ENCODE measurements around the gene EXD3.
A peak's percentile ranks its signal among the peaks of the same experiment; 100 is the strongest.

GRCh38 chr9:137296670-137297664 lies 126.0 kb downstream of the EXD3 start:
- no peak for TF ChIP-seq CTCF (conservative IDR thresholded peaks at IDR 0.05 in 1 of 2, IDR thresholded peaks at IDR 0.05 in 1 of 2; ENCODE audit: low read depth in 1 of 2, low read length in 2 of 2)
- TF ChIP-seq EZH2 (IDR thresholded peaks at IDR 0.05; ENCODE audit: low read length, missing control alignments) = peak; percentile 79
